ENCODE results near the gene MRPS2.

DNA sequence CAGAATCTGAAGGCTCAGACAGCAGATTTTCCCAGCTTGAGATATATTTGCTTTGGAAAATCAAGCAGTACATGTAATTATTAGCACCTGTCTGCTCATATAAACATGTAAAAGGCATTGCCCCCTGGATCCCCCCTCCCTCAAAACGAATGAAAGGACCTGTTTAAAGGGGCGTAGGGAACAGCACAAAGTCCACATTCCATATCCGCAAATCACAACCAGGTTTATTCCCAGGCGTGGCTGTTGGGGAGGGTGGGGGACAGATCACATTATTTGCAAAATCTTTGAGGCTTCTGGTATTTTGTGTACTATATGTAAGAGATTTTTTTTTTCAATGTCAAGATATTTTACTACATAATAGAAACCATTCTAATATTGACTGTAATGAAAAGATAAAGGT is 8.7 kb upstream of the MRPS2 start:
- TF ChIP-seq, protein P1, sequence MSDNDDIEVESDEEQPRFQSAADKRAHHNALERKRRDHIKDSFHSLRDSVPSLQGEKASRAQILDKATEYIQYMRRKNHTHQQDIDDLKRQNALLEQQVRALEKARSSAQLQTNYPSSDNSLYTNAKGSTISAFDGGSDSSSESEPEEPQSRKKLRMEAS (IDR thresholded peaks at IDR 0.05; ENCODE audit: insufficient read depth, insufficient read length), result no peak
- TF ChIP-seq, protein P2, sequence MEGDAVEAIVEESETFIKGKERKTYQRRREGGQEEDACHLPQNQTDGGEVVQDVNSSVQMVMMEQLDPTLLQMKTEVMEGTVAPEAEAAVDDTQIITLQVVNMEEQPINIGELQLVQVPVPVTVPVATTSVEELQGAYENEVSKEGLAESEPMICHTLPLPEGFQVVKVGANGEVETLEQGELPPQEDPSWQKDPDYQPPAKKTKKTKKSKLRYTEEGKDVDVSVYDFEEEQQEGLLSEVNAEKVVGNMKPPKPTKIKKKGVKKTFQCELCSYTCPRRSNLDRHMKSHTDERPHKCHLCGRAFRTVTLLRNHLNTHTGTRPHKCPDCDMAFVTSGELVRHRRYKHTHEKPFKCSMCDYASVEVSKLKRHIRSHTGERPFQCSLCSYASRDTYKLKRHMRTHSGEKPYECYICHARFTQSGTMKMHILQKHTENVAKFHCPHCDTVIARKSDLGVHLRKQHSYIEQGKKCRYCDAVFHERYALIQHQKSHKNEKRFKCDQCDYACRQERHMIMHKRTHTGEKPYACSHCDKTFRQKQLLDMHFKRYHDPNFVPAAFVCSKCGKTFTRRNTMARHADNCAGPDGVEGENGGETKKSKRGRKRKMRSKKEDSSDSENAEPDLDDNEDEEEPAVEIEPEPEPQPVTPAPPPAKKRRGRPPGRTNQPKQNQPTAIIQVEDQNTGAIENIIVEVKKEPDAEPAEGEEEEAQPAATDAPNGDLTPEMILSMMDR (IDR thresholded peaks at IDR 0.05; ENCODE audit: extremely low read depth in 1 of 2, insufficient read depth in 1 of 2, low read depth in 1 of 2, low read length in 2 of 2), result no peak
- TF ChIP-seq EZH2 (IDR thresholded peaks at IDR 0.05; ENCODE audit: borderline replicate concordance, low read depth, low read length, severe bottlenecking), result no peak
- no peak for TF ChIP-seq POLR2AphosphoS5 (IDR thresholded peaks at IDR 0.05; ENCODE audit: insufficient read depth, low read depth, low read length)
- no peak for TF ChIP-seq POLR2A (IDR thresholded peaks at IDR 0.05; ENCODE audit: low read depth, low read length)
- TF ChIP-seq GATA2 (IDR thresholded peaks at IDR 0.05; ENCODE audit: insufficient read depth, insufficient read length, low read depth, low read length), result no peak
- no peak for TF ChIP-seq FOS (IDR thresholded peaks at IDR 0.05; ENCODE audit: borderline replicate concordance, insufficient read depth, low read length)
- TF ChIP-seq JUN (IDR thresholded peaks at IDR 0.05; ENCODE audit: borderline replicate concordance, insufficient read depth, insufficient read length, low read depth), result no peak
- no peak for TF ChIP-seq MYC (IDR thresholded peaks at IDR 0.05; ENCODE audit: low read depth, low read length)

Data from endothelial cell of umbilical vein (primary cell).